GM23248 (cell line): Measurements from ENCODE around the gene PPP1R37.

ENCODE experiments used
- EZH2 ChIP-seq: fragments of 200-600 bp; sonication (generic); IDR thresholded peaks from 2 replicates; pipeline ENCODE4 v1.6.1; 2018; ENCODE audit warnings: antibody characterized with exemption, mild to moderate bottlenecking; ENCODE audit not compliant: insufficient read depth, poor library complexity, severe bottlenecking
- EZH2phosphoT487 ChIP-seq: fragments of 200-600 bp; sonication (generic); IDR thresholded peaks from 2 replicates; pipeline ENCODE4 v1.6.1; 2018; ENCODE audit warnings: antibody characterized with exemption, moderate library complexity, mild to moderate bottlenecking, low read depth; ENCODE audit not compliant: insufficient read depth

GRCh38 chr19:45091031-45091923 is 1.7 kb upstream of the PPP1R37 start:
- TF ChIP-seq EZH2 (no peak), EZH2phosphoT487 (no peak)
